ENCODE data around the gene SLC4A1AP. TPM values are rescaled to one million over a fixed set of nuclear protein-coding genes. Genes with fewer than 3 reads are reported as not detected.

The SLC4A1AP gene
- total and polyA plus RNA-seq, 9 of the 15 experiments (the other 6 are each of a cell fraction or from before 2014, with no cell fraction given), result 8.1 to 40.5 (median 35.3) TPM

- H3K4me1 ChIP-seq (replicated peaks in 1 of 2; ENCODE audit: control insufficient read depth in 2 of 2, insufficient read depth in 2 of 2, low read length in 2 of 2), result peaks cover 0 to 2% of the 10 kb centered on the region in 2 experiments; a peak in 1 of 5 replicates
- intact Hi-C loops (cut with micrococcal nuclease) (no loop called here), in situ Hi-C loops (cut with MboI) (no loop called here)
- BruUV-seq (replicated peaks), result no TSS peak
- ChIA-PET CTCF (ENCODE audit: low intra/inter-chr PET ratio) (no interaction called here), POLR2A (interaction anchor here (0.6 kb wide), 1 partner anchor 406 kb away, joined by 3 read pairs; no protein-coding TSS in a partner anchor)
- no peak for ATAC-seq
- H2AFZ ChIP-seq (ENCODE audit: low read depth, low read length), result no peak overlapping the region
- TF ChIP-seq ZNF316 (IDR thresholded peaks at IDR 0.05) (peak; percentile 22; the same call in 1 of the 2 replicates), C11orf30 (IDR thresholded peaks at IDR 0.05; ENCODE audit: low read depth) (peak; percentile 8; the same call in 1 of the 2 replicates), IFI16 (CRISPR knock-in tag; IDR thresholded peaks at IDR 0.05) (no peak)
- H3K4me3 ChIP-seq, result no peak overlapping the region
- no peaks in the 10 kb centered on the region for H3K9me3 ChIP-seq (replicated peaks; ENCODE audit: control insufficient read depth, insufficient read depth, low read depth, low read length)
- H3K9me1 ChIP-seq (ENCODE audit: control insufficient read depth, insufficient read depth, low read length), result no peaks in the 10 kb centered on the region
- H3K27ac ChIP-seq (ENCODE audit: extremely low read depth, low read depth, low read length), result no peak overlapping the region
- H3K9ac ChIP-seq (ENCODE audit: insufficient read depth in 1 of 2, low read depth in 2 of 2, low read length in 2 of 2), result no peak overlapping the region
- H4K20me1 ChIP-seq (replicated peaks; ENCODE audit: control insufficient read depth, insufficient read depth, low read length), result no peaks in the 10 kb centered on the region
- WGBS (ENCODE audit: insufficient coverage, low coverage, missing lambda C conversion rate), result 100% methylated on average over 3 of the region's 3 CpGs
- peaks cover 59% of the 10 kb centered on the region for H3K36me3 ChIP-seq (ENCODE audit: control insufficient read depth, insufficient read depth, low read length)
- FAIRE-seq, result no peak
- no peak for DNase-seq (ENCODE audit: extremely low read depth in 1 of 4, low spot score in 3 of 4)
- H3K4me2 ChIP-seq (ENCODE audit: insufficient read depth, low read length), result no peak overlapping the region
- no peaks in the 10 kb centered on the region for H3K27me3 ChIP-seq (ENCODE audit: control insufficient read depth in 2 of 2, insufficient read depth in 2 of 2, low read length in 2 of 2)
- H3K79me2 ChIP-seq (ENCODE audit: control insufficient read depth, insufficient read depth, low read length), result no peaks in the 10 kb centered on the region
Observed at GRCh38 chr2:27685577-27685976, 21.9 kb downstream of the SLC4A1AP start.

- Histone ChIP-seq H3K4me2 (ENCODE audit: insufficient read depth, low read length) (no peak overlapping the region), H3K4me1 (replicated peaks in 1 of 2; ENCODE audit: control insufficient read depth in 2 of 2, insufficient read depth in 2 of 2, low read length in 2 of 2) (0 out of 5 replicates have a peak, but pooled peaks cover 0 to 2% of the 10 kb centered on the region in 2 experiments), H4K20me1 (replicated peaks; ENCODE audit: control insufficient read depth, insufficient read depth, low read length) (no peaks in the 10 kb centered on the region), H3K9me1 (ENCODE audit: control insufficient read depth, insufficient read depth, low read length) (no peaks in the 10 kb centered on the region), H3K27me3 (ENCODE audit: control insufficient read depth in 2 of 2, insufficient read depth in 2 of 2, low read length in 2 of 2) (no peaks in the 10 kb centered on the region), H3K9ac (ENCODE audit: insufficient read depth in 1 of 2, low read depth in 2 of 2, low read length in 2 of 2) (no peak overlapping the region), H3K36me3 (ENCODE audit: control insufficient read depth, insufficient read depth, low read length) (peaks cover 54% of the 10 kb centered on the region), H3K27ac (ENCODE audit: extremely low read depth, low read depth, low read length) (no peak overlapping the region), H2AFZ (ENCODE audit: low read depth, low read length) (no peak overlapping the region), H3K9me3 (replicated peaks; ENCODE audit: control insufficient read depth, insufficient read depth, low read depth, low read length) (no peaks in the 10 kb centered on the region), H3K79me2 (ENCODE audit: control insufficient read depth, insufficient read depth, low read length) (no peaks in the 10 kb centered on the region), H3K4me3 (no peak overlapping the region)
- ATAC-seq (no peak), FAIRE-seq (no peak), DNase-seq (ENCODE audit: extremely low read depth in 1 of 4, low spot score in 3 of 4) (no peak)
- in situ Hi-C loops (cut with MboI) (no loop called here), intact Hi-C loops (cut with micrococcal nuclease) (no loop called here)
- ChIA-PET POLR2A (interaction anchor here (0.6 to 0.7 kb wide), 2 partner anchors 26 to 77 kb away, joined by 3 read pairs; no protein-coding TSS in a partner anchor), CTCF (ENCODE audit: low intra/inter-chr PET ratio) (no interaction called here)
- BruUV-seq (replicated peaks), result no TSS peak
- 94% methylated on average over 1 of the region's 1 CpG for WGBS (ENCODE audit: insufficient coverage, low coverage, missing lambda C conversion rate)
- no peak for TF ChIP-seq KAT7 (CRISPR knock-in tag; IDR thresholded peaks at IDR 0.05; ENCODE audit: borderline replicate concordance)
- no peak for TF ChIP-seq PRPF4 (IDR thresholded peaks at IDR 0.05; ENCODE audit: insufficient read depth, low read depth, low read length, poor library complexity, severe bottlenecking)
- TF ChIP-seq MTF1 (CRISPR knock-in tag; IDR thresholded peaks at IDR 0.05; ENCODE audit: borderline replicate concordance), result no peak
- no peak for TF ChIP-seq IRF1 (CRISPR knock-in tag; IDR thresholded peaks at IDR 0.05; ENCODE audit: borderline replicate concordance)
- TF ChIP-seq ZNF121 (CRISPR knock-in tag; conservative IDR thresholded peaks at IDR 0.05), result no peak
- TF ChIP-seq MCM7 (IDR thresholded peaks at IDR 0.05), result no peak
- TF ChIP-seq FOXJ3 (CRISPR knock-in tag; IDR thresholded peaks at IDR 0.05), result no peak
- no peak for TF ChIP-seq ZNF584 (CRISPR knock-in tag; IDR thresholded peaks at IDR 0.05; ENCODE audit: low read depth)
- TF ChIP-seq SRSF7 (optimal IDR thresholded peaks at IDR 0.05; ENCODE audit: low read depth, low read length), result no peak
- no peak for TF ChIP-seq HDAC2 (IDR thresholded peaks at IDR 0.05)
- no peak for TF ChIP-seq SLC30A9 (CRISPR knock-in tag; IDR thresholded peaks at IDR 0.05)
- TF ChIP-seq YBX1 (IDR thresholded peaks at IDR 0.05), result no peak
- TF ChIP-seq RUNX1 (IDR thresholded peaks at IDR 0.05; ENCODE audit: low read depth), result no peak
- TF ChIP-seq HNRNPL (IDR thresholded peaks at IDR 0.05; ENCODE audit: low read depth, low read length), result no peak
- TF ChIP-seq ZFX (CRISPR knock-in tag; IDR thresholded peaks at IDR 0.05), result no peak
- TF ChIP-seq PPARD (CRISPR knock-in tag; IDR thresholded peaks at IDR 0.05), result no peak
Observed at GRCh38 chr2:27687232-27687631, 23.5 kb downstream of the SLC4A1AP start.
